Measurements from ENCODE around the gene PCED1A.

DNA sequence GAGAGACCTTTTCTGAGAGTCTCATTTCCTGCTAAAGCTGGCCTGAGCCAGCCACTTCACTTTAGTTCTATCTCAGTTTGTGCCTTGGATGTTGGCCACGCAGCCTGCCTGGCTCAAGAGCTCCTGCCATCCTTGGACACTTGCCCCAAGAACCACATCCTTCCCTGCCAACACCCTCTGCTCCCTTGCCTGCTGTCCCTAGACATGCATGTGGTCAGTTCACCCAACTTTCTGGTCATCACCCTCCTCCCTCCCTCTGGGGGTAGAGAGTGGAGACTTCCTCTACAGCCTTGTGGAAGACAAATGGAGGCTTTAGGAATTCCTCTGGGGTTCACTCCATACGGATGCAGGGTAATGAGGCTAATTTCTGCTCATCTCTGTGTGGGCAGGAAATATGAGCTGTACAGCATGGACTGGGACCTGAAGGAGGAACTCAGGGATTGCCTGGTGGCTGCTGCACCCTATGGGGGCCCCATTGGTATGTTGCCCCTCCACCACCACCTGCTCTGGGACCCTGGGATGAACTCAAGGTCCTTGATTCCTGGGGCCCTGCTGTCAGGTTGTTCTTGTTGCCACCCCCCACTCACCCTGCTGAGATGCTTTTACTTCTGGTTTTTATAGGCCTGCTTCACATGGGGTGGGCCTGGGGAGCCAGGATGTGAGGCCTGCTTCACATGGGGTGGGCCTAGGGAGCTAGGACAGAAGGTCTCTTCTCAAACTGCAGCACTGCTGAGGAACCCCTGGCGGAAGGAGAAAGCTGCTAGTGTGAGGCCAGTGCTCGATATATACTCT lies 19.1 kb upstream of the PCED1A start:
- TF ChIP-seq POLR2A (IDR thresholded peaks at IDR 0.05) (no peak), CTCF (IDR thresholded peaks at IDR 0.05) (no peak), EP300 (IDR thresholded peaks at IDR 0.05) (no peak)

Data from sigmoid colon (tissue), 4 donors.